Measurements from ENCODE around the gene IGF2BP3. TPM values are rescaled to one million over a fixed set of nuclear protein-coding genes. Genes with fewer than 3 reads are reported as not detected.

The IGF2BP3 gene
- total RNA-seq, 1 donor from 2014 or later, result 12.4 TPM

DNA sequence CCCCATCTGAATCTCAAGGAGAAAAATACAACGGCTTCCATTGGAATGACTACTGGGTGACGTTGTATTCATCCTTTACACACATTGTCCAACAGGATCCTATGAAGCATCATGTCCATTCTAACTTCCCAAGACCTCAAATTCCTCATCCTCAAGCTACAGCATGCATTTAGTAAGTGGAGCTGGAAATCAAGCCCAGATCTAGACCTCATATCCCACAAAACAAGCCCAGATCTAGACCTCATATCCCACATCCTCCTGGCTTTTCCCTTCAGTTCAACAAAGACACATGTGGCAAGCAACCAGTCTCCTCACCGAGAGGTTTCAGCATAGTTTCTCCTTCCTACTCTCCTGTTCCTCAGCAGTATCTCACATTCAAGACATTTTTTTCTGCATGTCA is 12.2 kb downstream of the IGF2BP3 start:
- no peaks in the 10 kb centered on the region for H3K36me3 ChIP-seq (ENCODE audit: control insufficient read depth, insufficient read depth, low read length)
- FAIRE-seq (no peak), DNase-seq (ENCODE audit: low read depth) (no peak)
- TF ChIP-seq, protein P1, sequence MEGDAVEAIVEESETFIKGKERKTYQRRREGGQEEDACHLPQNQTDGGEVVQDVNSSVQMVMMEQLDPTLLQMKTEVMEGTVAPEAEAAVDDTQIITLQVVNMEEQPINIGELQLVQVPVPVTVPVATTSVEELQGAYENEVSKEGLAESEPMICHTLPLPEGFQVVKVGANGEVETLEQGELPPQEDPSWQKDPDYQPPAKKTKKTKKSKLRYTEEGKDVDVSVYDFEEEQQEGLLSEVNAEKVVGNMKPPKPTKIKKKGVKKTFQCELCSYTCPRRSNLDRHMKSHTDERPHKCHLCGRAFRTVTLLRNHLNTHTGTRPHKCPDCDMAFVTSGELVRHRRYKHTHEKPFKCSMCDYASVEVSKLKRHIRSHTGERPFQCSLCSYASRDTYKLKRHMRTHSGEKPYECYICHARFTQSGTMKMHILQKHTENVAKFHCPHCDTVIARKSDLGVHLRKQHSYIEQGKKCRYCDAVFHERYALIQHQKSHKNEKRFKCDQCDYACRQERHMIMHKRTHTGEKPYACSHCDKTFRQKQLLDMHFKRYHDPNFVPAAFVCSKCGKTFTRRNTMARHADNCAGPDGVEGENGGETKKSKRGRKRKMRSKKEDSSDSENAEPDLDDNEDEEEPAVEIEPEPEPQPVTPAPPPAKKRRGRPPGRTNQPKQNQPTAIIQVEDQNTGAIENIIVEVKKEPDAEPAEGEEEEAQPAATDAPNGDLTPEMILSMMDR (IDR thresholded peaks at IDR 0.05; ENCODE audit: insufficient read depth, low read length, severe bottlenecking), result no peak
- H3K27me3 ChIP-seq (ENCODE audit: control insufficient read depth, insufficient read depth, low read length), result peaks cover 12% of the 10 kb centered on the region
- no peak overlapping the region for H3K4me3 ChIP-seq (ENCODE audit: low read depth, low read length)

DNA sequence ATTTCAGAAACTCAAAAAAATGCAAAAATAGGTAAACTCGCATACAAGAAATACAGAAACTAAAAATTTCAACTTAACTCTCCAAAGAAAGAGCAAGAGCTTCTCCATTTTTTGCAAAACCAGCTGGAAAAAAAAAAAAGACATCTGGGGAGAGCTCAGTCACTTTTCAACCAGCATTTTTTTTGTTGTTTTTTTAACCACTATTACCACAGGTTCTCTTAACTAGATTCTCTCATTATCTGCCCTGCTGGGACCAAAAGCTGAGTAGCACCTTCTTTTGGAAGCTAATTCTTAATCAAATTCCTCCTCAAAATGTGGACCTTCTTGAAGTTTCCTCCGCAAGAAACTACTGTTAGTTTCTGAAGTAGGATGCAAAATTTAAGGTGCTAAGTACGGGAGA is 14.2 kb downstream of the IGF2BP3 start:
- no peak overlapping the region for H3K4me3 ChIP-seq (ENCODE audit: low read depth, low read length)
- TF ChIP-seq, protein P1 (IDR thresholded peaks at IDR 0.05; ENCODE audit: insufficient read depth, low read length, severe bottlenecking), result no peak
- DNase-seq (ENCODE audit: low read depth) (no peak), FAIRE-seq (no peak)
- peaks cover 8% of the 10 kb centered on the region for H3K27me3 ChIP-seq (ENCODE audit: control insufficient read depth, insufficient read depth, low read length)
- H3K36me3 ChIP-seq (ENCODE audit: control insufficient read depth, insufficient read depth, low read length), result no peaks in the 10 kb centered on the region

DNA sequence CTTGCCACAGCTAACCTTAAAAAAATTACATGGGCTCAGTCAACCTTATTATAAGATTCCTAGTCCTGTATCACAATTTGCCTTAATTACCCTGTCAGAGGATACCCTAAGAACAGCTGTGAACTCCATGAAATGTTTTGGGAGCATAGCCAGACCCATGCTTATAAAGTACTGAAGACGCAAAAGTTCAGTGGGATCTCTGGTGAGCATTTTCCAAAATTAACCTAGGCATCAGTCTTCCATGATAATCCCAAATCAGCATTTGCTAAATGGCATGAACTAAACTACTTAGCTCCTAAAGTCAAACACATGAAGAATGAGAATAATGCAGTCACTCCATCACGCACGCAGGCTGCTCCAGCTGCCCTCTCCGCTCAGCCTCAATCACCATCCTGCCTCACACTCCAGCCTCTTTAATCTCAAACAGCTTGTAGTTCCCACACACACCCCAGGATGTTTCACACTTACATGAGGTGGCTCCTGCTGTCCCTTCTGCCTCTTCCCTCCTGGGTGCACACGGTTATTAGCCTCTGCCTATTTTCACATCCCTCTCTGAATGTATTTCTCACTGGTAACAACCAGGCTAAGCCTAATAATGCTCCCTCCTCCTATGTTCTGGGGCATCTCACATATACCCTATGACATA is 15.3 kb downstream of the IGF2BP3 start:
- peaks cover 6% of the 10 kb centered on the region for H3K27me3 ChIP-seq (ENCODE audit: control insufficient read depth, insufficient read depth, low read length)
- no peak overlapping the region for H3K4me3 ChIP-seq (ENCODE audit: low read depth, low read length)
- no peaks in the 10 kb centered on the region for H3K36me3 ChIP-seq (ENCODE audit: control insufficient read depth, insufficient read depth, low read length)
- TF ChIP-seq, protein P1 (IDR thresholded peaks at IDR 0.05; ENCODE audit: insufficient read depth, low read length, severe bottlenecking), result no peak
- FAIRE-seq (no peak), DNase-seq (ENCODE audit: low read depth) (no peak)

DNA sequence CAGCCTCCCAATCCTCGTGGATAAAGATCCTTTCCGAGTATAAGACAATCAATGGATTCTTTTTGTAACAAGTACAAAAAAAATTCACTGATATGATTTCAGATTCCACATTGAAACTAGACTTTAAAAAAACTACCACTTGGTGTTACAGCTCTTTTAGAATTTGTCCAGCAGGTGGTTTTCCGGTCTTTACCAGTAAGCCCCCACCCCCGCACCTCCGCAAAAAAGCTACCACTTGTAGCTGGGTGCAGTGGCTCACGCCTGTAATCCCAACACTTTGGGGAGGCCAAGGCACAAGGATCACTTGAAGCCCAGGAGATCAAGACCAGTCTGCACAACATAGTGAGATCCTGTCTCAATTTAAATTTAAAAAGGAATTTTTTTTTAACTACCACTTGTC is 19.8 kb downstream of the IGF2BP3 start:
- TF ChIP-seq, protein P1 (IDR thresholded peaks at IDR 0.05; ENCODE audit: insufficient read depth, low read length, severe bottlenecking), result no peak
- DNase-seq (ENCODE audit: low read depth) (no peak), FAIRE-seq (no peak)
- Histone ChIP-seq H3K4me3 (ENCODE audit: low read depth, low read length) (no peak overlapping the region), H3K27me3 (ENCODE audit: control insufficient read depth, insufficient read depth, low read length) (peaks cover 2% of the 10 kb centered on the region), H3K36me3 (ENCODE audit: control insufficient read depth, insufficient read depth, low read length) (no peaks in the 10 kb centered on the region)

DNA sequence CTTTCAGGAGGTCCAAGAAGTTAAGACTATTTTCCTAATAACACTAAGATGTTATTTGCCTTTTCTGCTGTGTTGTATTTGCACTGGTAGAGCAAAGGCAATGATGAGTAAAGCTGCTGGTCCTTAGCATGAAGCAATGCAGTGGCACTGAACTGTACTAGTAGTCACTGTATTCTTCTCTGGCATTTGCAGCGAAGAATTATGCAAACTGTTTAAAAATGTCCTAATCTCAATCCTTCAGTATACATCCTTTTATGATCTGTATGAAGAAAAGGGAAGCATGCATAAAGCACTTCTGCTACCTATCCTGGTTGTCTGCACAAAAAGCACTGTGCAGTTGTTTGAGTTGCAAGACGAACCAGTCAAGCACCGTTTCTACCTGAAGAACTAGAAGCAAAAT is 20.4 kb downstream of the IGF2BP3 start:
- no peak overlapping the region for H3K4me3 ChIP-seq (ENCODE audit: low read depth, low read length)
- FAIRE-seq (no peak), DNase-seq (ENCODE audit: low read depth) (no peak)
- no peaks in the 10 kb centered on the region for H3K36me3 ChIP-seq (ENCODE audit: control insufficient read depth, insufficient read depth, low read length)
- H3K27me3 ChIP-seq (ENCODE audit: control insufficient read depth, insufficient read depth, low read length), result peaks cover 2% of the 10 kb centered on the region
- TF ChIP-seq, protein P1 (IDR thresholded peaks at IDR 0.05; ENCODE audit: insufficient read depth, low read length, severe bottlenecking), result no peak

DNA sequence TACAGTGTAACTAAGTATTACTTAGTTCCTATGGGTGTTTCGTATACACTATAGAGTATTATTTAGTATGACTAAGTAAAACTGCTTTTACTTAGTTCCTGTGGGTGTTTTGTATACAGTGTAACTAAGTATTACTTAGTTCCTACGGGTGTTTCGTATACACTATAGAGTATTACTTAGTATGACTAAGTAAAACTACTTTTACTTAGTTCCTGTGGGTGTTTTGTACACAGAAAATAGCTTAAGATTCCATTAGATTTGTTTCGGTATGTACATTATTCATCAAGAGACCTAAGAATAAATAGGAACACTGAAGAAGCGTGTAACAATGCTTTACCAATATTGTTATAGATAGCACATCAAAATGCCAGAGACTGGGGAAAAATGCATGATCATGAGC is 25.0 kb downstream of the IGF2BP3 start:
- TF ChIP-seq, protein P1 (IDR thresholded peaks at IDR 0.05; ENCODE audit: insufficient read depth, low read length, severe bottlenecking), result no peak
- Histone ChIP-seq H3K36me3 (ENCODE audit: control insufficient read depth, insufficient read depth, low read length) (no peaks in the 10 kb centered on the region), H3K4me3 (ENCODE audit: low read depth, low read length) (no peak overlapping the region), H3K27me3 (ENCODE audit: control insufficient read depth, insufficient read depth, low read length) (no peaks in the 10 kb centered on the region)
- FAIRE-seq (no peak), DNase-seq (ENCODE audit: low read depth) (no peak)

All from bronchial epithelial cell (primary cell).